ENCODE data around the gene LMO7.

DNA sequence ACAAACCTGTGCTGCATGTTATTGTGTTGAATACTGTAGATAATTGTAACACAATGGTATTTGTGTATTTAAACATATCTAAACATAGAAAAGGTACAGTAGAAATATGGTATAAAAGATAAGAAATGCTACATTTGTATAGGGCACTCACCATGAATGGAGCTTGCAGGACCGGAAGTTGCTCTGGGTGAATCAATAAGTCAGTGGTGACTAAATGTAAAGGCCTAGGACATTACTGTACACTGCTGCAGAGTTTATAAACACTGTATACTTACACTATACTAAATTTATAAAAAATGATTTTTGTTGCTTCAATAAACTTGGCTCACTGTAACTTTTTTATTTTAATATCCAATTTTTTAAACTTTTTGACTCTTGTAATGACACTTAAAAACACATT, 34.4 kb downstream of the LMO7 start:
- TF ChIP-seq HDAC2 (IDR thresholded peaks at IDR 0.05; ENCODE audit: borderline replicate concordance in 1 of 2, low read depth in 2 of 2, low read length in 2 of 2) (no peak), POLR2A (IDR thresholded peaks at IDR 0.05; ENCODE audit: control extremely low read depth in 1 of 2, low read depth in 2 of 2, low read length in 2 of 2) (no peak), RXRA (IDR thresholded peaks at IDR 0.05; ENCODE audit: insufficient read depth, low read depth, low read length) (no peak)
